Cardiac muscle cell (in vitro differentiated cells and primary cell): Measurements from ENCODE around the gene DNAH12. TPM values are rescaled to one million over a fixed set of nuclear protein-coding genes. Genes with fewer than 3 reads are reported as not detected.
"Not testable (repeated sequence)": the region's sequence is repeated elsewhere in the genome, so short reads cannot be mapped to it uniquely, and the experiment has no call there.

ENCODE experiments used
- DNase-seq, 2 donors: peaks; one replicate each; pipeline versions ENCODE4 v3.0.0 to v3.0.0-alpha.2; 2010 to 2017; ENCODE audit warnings: low read depth in 1 of 2, low spot score in 1 of 2
- H3K27ac ChIP-seq: fragments of 200-600 bp; sonication (generic); 2 replicates; pipeline ENCODE4 v1.5.1; 2016
- H3K27me3 ChIP-seq: fragments of 200-600 bp; sonication (generic); 2 replicates; pipeline ENCODE4 v1.6.0; 2016; ENCODE audit warnings: control low read depth
- H3K36me3 ChIP-seq: fragments of 200-600 bp; sonication (generic); 2 replicates; pipeline ENCODE4 v1.5.1; 2016; ENCODE audit warnings: control low read depth
- H3K4me1 ChIP-seq: fragments of 200-600 bp; sonication (generic); 2 replicates; pipeline ENCODE4 v1.8.1; 2017; ENCODE audit warnings: low read depth, mild to moderate bottlenecking, mixed run types
- H3K4me3 ChIP-seq: fragments of 200-600 bp; sonication (generic); 2 replicates; pipeline ENCODE4 v1.5.1; 2016; ENCODE audit warnings: mild to moderate bottlenecking
- H3K9me3 ChIP-seq: fragments of 200-600 bp; sonication (generic); 2 replicates; pipeline ENCODE4 v1.5.1; 2017; ENCODE audit warnings: low read depth, mild to moderate bottlenecking, control low read depth
- polyA plus RNA-seq: library from polyadenylated mRNA; unstranded; fragments of >200 nt; fragmentation: Nextera tagmentation; extraction: Ambion mirVana; gene quantifications from 2 replicates; pipeline ENCODE4 v1.2.1, GENCODE V29; 2016
- total RNA-seq: library from RNA; depleted of rRNA; stranded (reverse); fragments of >200 nt; gene quantifications from 2 replicates; pipeline ENCODE4 v1.2.3, GENCODE V29; 2016
- TF ChIP-seq, protein P1 (sequence below): IDR thresholded peaks from 2 replicates; pipeline ENCODE4 v1.5.1; 2012; ENCODE audit warnings: low read depth, mild to moderate bottlenecking, low read length

DNAH12 gene
- total and polyA plus RNA-seq, 2 experiments from 2014 or later, result 0.57 to 0.71 TPM

GRCh38 chr3:57385498-57385897 is 158.6 kb downstream of the DNAH12 start:
- TF ChIP-seq, protein P1, sequence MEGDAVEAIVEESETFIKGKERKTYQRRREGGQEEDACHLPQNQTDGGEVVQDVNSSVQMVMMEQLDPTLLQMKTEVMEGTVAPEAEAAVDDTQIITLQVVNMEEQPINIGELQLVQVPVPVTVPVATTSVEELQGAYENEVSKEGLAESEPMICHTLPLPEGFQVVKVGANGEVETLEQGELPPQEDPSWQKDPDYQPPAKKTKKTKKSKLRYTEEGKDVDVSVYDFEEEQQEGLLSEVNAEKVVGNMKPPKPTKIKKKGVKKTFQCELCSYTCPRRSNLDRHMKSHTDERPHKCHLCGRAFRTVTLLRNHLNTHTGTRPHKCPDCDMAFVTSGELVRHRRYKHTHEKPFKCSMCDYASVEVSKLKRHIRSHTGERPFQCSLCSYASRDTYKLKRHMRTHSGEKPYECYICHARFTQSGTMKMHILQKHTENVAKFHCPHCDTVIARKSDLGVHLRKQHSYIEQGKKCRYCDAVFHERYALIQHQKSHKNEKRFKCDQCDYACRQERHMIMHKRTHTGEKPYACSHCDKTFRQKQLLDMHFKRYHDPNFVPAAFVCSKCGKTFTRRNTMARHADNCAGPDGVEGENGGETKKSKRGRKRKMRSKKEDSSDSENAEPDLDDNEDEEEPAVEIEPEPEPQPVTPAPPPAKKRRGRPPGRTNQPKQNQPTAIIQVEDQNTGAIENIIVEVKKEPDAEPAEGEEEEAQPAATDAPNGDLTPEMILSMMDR, result no peak
- H3K27me3 ChIP-seq, result no peaks in the 10 kb centered on the region
- no peaks in the 10 kb centered on the region for H3K9me3 ChIP-seq
- no peak overlapping the region for H3K27ac ChIP-seq
- DNase-seq, result no peak
- H3K4me1 ChIP-seq, result peaks cover 4% of the 10 kb centered on the region
- H3K36me3 ChIP-seq, result no peaks in the 10 kb centered on the region
- no peak overlapping the region for H3K4me3 ChIP-seq

DNA sequence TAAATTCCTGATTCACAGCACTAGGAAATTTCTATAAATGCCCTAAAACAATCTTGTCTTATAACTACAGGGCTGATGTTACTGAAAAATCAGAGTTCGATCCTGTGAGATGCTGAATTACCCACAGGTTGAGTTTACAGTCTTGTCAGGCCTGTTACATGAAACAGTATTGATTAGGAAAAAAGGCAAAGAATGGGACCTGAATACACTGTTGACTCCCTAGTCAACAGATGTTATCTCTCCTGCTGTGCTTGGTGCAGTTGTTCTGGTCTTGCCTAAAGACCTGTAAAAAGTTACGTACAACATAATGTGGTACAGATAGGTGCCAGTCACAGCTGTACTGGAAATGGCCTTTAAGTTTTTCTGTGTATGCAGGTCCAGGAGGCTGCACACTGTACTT is 160.3 kb downstream of the DNAH12 start:
- no peaks in the 10 kb centered on the region for H3K36me3 ChIP-seq
- H3K4me1 ChIP-seq, result peaks cover 4% of the 10 kb centered on the region
- H3K9me3 ChIP-seq, result no peaks in the 10 kb centered on the region
- no peak for DNase-seq
- no peak overlapping the region for H3K27ac ChIP-seq
- no peak overlapping the region for H3K4me3 ChIP-seq
- H3K27me3 ChIP-seq, result no peaks in the 10 kb centered on the region
- TF ChIP-seq, protein P1, result no peak

GRCh38 chr3:57383406-57383805 is 160.7 kb downstream of the DNAH12 start:
- H3K27me3 ChIP-seq, result no peaks in the 10 kb centered on the region
- no peak overlapping the region for H3K27ac ChIP-seq
- DNase-seq, result no peak
- no peaks in the 10 kb centered on the region for H3K9me3 ChIP-seq
- no peaks in the 10 kb centered on the region for H3K36me3 ChIP-seq
- H3K4me3 ChIP-seq, result no peak overlapping the region
- TF ChIP-seq, protein P1, result no peak
- peaks cover 4% of the 10 kb centered on the region for H3K4me1 ChIP-seq

GRCh38 chr3:57382933-57383332 is 161.2 kb downstream of the DNAH12 start:
- no peaks in the 10 kb centered on the region for H3K36me3 ChIP-seq
- no peaks in the 10 kb centered on the region for H3K9me3 ChIP-seq
- TF ChIP-seq, protein P1, result no peak
- H3K27me3 ChIP-seq, result no peaks in the 10 kb centered on the region
- peak in 1 of 2 donors; percentile 16 for DNase-seq
- H3K4me1 ChIP-seq, result peaks cover 4% of the 10 kb centered on the region
- no peak overlapping the region for H3K4me3 ChIP-seq
- H3K27ac ChIP-seq, result no peak overlapping the region

DNA sequence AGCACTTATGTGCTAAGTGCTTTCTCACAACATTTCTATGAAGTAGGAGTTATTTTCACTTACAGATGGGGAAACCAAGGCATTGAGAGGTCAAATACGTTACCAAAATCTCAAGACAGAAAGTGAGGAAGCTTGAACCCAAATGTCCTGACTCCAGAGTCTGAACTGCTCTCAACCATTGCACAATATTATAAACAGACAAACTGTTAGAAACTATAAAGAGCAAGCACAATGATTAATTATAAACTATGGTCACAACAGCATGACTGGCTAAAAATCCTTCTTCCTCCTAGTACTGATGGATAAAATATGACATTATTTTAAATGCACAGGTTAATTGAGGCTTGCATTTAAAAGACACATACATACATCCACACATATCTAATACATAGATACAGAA is 173.8 kb downstream of the DNAH12 start:
- Histone ChIP-seq H3K27me3 (no peaks in the 10 kb centered on the region), H3K9me3 (no peaks in the 10 kb centered on the region), H3K4me3 (no peak overlapping the region), H3K27ac (no peak overlapping the region), H3K4me1 (no peaks in the 10 kb centered on the region), H3K36me3 (no peaks in the 10 kb centered on the region)
- TF ChIP-seq, protein P1, result no peak
- DNase-seq, result no peak

GRCh38 chr3:57365089-57365488 is 179.1 kb downstream of the DNAH12 start:
- DNase-seq, H3K36me3 ChIP-seq, H3K27me3 ChIP-seq, H3K4me3 ChIP-seq, H3K27ac ChIP-seq, H3K9me3 ChIP-seq, H3K4me1 ChIP-seq: not testable (repeated sequence)

- DNase-seq, H3K4me3 ChIP-seq, H3K36me3 ChIP-seq, H3K4me1 ChIP-seq, H3K27ac ChIP-seq, H3K9me3 ChIP-seq, H3K27me3 ChIP-seq: not testable (repeated sequence)
Observed at GRCh38 chr3:57356275-57356674, 187.9 kb downstream of the DNAH12 start.
